NCI-H2196 treated with DMSO at 0.1 percent for 48 hours (cell line): ENCODE results near the gene CXCL5.
A peak's percentile ranks its signal among the peaks of the same experiment; 100 is the strongest.

Source experiments
- DNase-seq: peaks from one replicate; lab custom pipeline; 2025; ENCODE audit not compliant: unreplicated experiment; lab: John Stamatoyannopoulos, UW

The CXCL5 gene

GRCh38 chr4:73998040-73999011 lies at the start of gene CXCL5:
Gene CXCL5 (minus strand): TSS chr4:73998677. CDS start chr4:73998581, 96 bp downstream.
- DNase-seq = no peak

GRCh38 chr4:74047152-74047551 lies 48.7 kb upstream of the CXCL5 start:
- DNase-seq = no peak

GRCh38 chr4:74045772-74046171 lies 47.3 kb upstream of the CXCL5 start:
- no peak for DNase-seq

- DNase-seq = no peak
These were observed 46.8 kb upstream of the CXCL5 start for GRCh38 chr4:74045247-74045646.

- no peak for DNase-seq
These were observed 46.2 kb upstream of the CXCL5 start for GRCh38 chr4:74044677-74045076.

- peak; percentile 15 for DNase-seq
These were observed 44.2 kb upstream of the CXCL5 start for GRCh38 chr4:74042681-74043080.

- DNase-seq = no peak
These were observed 42.9 kb upstream of the CXCL5 start for GRCh38 chr4:74041418-74041817.

- DNase-seq = no peak
These were observed 40.9 kb upstream of the CXCL5 start for GRCh38 chr4:74039315-74039763.

GRCh38 chr4:74038425-74039314 lies 40.2 kb upstream of the CXCL5 start, which contains the start of gene CXCL3:
Gene CXCL3 (minus strand): TSS chr4:74038689. CDS start chr4:74038611, 78 bp downstream.
- DNase-seq = no peak

GRCh38 chr4:74038086-74038424 lies 39.6 kb upstream of the CXCL5 start:
- DNase-seq = no peak

- no peak for DNase-seq
These were observed 38.8 kb upstream of the CXCL5 start for GRCh38 chr4:74037076-74037955.

GRCh38 chr4:74033739-74034138 lies 35.3 kb upstream of the CXCL5 start:
- DNase-seq = no peak

GRCh38 chr4:74032064-74032463 lies 33.6 kb upstream of the CXCL5 start:
- DNase-seq = no peak

GRCh38 chr4:74031576-74031975 lies 33.1 kb upstream of the CXCL5 start:
- DNase-seq = no peak

- DNase-seq = no peak
These were observed 31.8 kb upstream of the CXCL5 start for GRCh38 chr4:74030285-74030684.

- no peak for DNase-seq
These were observed 30.0 kb upstream of the CXCL5 start for GRCh38 chr4:74028504-74028903.

- no peak for DNase-seq
These were observed 25.2 kb upstream of the CXCL5 start for GRCh38 chr4:74023709-74024108.

- DNase-seq = no peak
These were observed 23.1 kb upstream of the CXCL5 start for GRCh38 chr4:74021601-74022000.

GRCh38 chr4:74018771-74019170 lies 20.3 kb upstream of the CXCL5 start:
- DNase-seq = no peak

- no peak for DNase-seq
These were observed 19.6 kb upstream of the CXCL5 start for GRCh38 chr4:74018116-74018515.

GRCh38 chr4:74016068-74016467 lies 17.6 kb upstream of the CXCL5 start:
- DNase-seq = no peak
